AG09319 (cell line): ENCODE data around the gene CUL2.

ENCODE experiments used
- DNase-seq: peaks from one replicate; pipeline ENCODE4 v3.0.0-alpha.2; 2010; ENCODE audit warnings: low read depth; ENCODE audit errors: extremely low read depth
- TF ChIP-seq, protein P1 (sequence below): IDR thresholded peaks from 2 replicates; pipeline ENCODE4 v1.5.1; 2011; ENCODE audit warnings: low read depth, mild to moderate bottlenecking, inconsistent platforms, low read length, moderate library complexity

Gene CUL2

DNA sequence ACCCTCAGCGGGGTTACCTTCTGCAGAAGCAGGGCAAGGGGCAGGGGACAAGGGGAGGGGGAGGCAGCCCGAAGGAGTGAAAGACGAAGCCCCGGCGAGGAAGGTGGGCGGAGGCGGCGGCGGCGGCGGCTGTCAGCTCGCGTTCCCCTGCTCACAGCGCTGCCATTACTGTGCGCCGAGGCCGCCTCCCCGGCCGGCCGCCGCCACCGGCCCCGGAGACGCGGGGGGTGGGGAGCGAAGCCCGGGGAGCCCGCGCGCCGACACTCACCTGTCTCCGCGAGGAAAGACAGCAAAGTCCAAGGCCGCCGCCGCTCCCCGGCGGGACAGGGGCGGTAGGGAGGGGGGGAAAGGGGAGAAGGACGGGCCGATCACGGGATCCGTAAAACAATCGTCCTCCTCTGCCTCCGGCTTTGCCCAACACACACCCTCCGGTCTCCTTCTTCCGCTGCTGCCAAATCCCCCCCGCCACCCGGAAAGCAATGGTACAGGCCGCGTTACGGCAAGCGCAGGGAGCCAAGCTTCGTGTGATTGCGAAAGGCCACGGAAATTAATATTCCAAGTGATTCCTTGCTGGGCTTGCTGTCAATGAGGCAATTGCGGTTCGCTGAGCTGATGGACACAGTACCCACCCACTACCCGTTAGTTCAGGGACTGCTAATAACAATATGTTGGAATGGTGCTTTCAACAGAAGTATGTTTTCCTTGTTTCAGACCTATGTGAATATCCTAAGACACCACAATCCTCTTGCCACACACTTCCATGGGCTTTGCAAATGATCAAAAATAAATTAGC lies at the start of gene CUL2:
TSS of gene CUL2 (minus strand) at position 180 of the 793 bp plus-strand sequence. CDS start 19,024 bp downstream, outside the sequence.
- DNase-seq: peak; percentile 92
- TF ChIP-seq, protein P1, sequence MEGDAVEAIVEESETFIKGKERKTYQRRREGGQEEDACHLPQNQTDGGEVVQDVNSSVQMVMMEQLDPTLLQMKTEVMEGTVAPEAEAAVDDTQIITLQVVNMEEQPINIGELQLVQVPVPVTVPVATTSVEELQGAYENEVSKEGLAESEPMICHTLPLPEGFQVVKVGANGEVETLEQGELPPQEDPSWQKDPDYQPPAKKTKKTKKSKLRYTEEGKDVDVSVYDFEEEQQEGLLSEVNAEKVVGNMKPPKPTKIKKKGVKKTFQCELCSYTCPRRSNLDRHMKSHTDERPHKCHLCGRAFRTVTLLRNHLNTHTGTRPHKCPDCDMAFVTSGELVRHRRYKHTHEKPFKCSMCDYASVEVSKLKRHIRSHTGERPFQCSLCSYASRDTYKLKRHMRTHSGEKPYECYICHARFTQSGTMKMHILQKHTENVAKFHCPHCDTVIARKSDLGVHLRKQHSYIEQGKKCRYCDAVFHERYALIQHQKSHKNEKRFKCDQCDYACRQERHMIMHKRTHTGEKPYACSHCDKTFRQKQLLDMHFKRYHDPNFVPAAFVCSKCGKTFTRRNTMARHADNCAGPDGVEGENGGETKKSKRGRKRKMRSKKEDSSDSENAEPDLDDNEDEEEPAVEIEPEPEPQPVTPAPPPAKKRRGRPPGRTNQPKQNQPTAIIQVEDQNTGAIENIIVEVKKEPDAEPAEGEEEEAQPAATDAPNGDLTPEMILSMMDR: no peak

DNA sequence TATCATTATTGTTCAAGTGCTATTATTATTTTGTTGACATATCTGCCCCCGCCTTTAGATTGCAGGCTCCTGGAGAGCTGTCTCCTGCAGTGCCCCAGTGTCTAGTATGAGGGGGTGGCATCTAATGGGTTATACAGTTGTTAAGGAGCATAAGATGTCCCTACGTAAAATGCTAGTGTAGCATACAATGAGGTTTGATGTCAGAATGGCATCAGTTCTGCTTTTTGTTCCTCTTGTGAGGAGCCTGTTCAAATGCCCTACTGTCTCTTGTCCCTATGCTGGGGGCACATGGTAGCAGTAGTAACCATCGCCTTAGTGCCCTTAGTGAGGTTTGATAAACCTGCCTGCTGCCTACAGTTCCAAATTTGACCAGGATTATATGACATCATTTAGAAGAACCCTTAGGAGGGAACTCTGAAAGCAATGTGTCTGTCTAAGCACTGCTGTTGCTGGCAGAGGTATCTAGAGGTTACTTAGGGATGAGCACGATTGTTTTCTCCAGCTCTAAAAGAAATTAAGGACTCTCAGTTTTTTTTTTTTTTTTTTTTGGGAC lies 46.2 kb upstream of the CUL2 start:
- TF ChIP-seq, protein P1: no peak
- DNase-seq: no peak

DNA sequence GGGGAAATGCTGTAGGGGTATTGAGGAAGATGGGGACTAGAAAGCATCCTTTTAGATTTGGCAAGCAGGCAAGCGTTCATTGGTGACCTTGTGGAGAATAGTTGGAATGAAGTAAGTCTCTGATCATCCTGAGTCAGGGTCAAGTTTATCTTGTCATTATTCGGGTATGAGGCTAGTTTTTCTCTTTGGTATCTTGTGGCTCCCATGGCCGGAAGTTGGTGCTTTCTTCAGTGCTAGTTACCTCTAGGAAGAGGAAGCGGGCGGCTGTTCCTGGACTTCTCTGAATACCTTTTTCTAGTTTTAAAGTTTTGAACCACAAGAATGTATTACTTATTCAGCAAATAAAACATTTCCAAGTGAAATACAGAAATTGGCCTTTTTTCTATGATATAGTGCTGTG lies 45.7 kb upstream of the CUL2 start:
- TF ChIP-seq, protein P1: no peak
- no peak for DNase-seq

DNA sequence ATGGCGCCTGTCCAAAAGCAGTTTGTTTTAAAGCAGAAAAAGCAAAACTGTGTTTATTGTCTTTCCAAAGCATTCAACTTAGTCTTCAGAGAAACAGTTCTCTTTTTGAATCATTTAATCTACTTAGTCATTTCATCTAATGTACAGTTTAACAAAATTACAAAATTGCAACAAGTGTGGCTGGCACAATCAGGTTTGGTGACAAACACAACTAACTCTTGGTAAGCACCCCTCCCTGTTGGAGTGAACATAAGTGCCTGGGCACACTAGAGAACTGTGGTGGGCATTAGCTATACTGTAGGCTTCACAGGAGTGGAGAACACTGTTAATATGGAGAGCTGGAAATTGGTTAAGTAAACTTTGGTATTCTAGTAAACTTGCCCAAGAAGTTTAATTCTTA lies 43.4 kb upstream of the CUL2 start:
- no peak for DNase-seq
- TF ChIP-seq, protein P1: no peak

DNA sequence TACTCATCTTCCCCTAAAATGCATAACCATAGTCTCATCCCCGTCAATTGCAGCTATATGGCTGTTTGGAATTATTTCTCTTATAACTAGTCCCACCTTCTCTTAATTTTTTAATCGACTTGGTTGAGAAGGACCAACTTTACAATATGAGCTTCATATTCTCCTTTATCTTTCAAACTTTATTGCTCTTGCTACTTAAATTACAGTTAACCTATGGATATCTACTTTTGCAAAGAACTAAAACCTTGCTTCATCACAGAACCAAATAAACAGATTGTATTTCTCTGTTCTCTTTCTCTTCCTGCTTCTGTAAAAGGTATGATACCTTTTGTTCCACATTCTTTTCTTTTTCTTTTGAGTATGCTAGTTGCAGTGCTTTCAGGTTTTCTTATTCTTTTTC lies 42.6 kb upstream of the CUL2 start:
- TF ChIP-seq, protein P1: no peak
- no peak for DNase-seq

DNA sequence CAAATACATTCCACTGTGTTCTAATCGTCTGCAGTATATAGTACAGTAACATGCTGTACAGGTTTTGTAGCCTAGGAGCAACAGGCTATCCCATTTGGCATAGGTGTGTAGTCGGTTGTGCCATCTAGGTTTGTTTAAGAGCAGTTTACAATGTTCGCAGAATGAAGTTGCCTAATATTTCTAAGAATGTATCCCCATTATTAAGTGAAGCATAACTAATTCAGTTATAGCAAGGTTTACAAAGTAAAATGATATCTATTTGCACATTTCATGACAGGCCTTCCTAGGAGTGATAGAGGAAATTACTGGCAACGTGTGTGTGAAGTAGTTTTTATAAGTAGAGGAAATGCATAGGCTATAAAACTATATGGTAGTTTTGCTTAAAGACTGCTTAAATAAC lies 40.5 kb upstream of the CUL2 start:
- TF ChIP-seq, protein P1: no peak
- DNase-seq: no peak

DNA sequence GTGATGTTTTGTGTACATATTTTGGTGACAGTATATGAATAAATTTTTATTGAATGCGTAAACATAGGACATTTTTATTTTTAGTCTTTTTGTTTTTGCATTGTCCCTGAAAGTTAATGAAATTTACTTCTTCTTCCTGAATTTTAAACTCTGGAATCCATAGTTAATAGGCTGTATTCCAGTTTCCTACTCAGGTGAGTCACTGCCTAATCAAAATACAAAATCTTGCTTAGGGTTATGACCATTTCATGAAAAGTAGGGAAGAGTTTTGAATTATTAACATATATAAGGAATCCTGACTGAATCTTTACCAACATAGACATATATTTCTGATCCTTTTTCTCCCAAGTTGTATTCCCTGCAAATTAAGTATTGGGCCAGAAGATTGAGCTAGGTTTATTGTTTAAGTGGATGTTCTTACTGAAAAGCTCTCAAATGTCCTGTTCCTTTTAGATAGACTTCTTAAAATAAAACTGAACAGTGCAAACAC lies 39.1 kb upstream of the CUL2 start:
- no peak for DNase-seq
- TF ChIP-seq, protein P1: no peak
